ENCODE measurements around the gene PITPNC1. TPM values are rescaled to one million over a fixed set of nuclear protein-coding genes. Genes with fewer than 3 reads are reported as not detected.
"Not testable (repeated sequence)": the region's sequence is repeated elsewhere in the genome, so short reads cannot be mapped to it uniquely, and the experiment has no call there.

The PITPNC1 gene
- total RNA-seq, 1 experiment from 2014 or later, result 23.6 TPM

DNA sequence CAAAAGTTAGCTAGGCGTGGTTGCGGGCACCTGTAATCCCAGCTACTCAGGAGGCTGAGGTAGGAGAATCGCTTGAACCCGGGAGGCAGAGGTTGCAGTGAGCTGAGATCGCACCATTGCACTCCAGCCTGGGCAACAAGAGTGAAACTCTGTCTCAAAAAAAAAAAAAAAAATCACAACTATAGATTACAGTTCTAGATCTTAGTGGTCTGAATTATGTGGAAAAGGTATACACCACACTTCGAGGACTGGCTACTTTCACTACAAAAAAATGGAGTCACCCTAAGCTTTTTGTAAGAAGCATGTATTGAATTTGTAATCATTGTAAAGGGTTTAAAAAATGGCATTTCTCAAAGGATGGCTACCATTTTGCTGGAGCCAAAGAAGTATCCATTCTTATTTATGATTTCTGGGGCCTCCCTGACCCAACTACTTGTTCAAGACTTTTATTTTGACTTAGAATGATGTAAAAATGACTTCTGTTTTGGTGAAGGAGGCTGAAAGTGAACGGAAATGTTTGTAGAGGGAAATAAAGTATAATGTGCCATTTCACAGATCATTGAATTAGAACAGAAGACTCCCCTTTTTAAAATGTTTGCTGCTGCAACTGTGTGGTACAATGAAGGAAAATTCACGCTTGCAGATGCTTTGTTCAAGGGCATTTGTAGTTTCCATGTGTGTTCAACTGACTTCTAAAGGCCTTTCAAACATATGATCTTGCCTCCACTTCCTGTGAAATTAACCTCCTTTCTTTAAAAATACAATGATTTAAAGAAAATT is 303.6 kb downstream of the PITPNC1 start:
- no peak for DNase-seq (ENCODE audit: low read depth)

DNA sequence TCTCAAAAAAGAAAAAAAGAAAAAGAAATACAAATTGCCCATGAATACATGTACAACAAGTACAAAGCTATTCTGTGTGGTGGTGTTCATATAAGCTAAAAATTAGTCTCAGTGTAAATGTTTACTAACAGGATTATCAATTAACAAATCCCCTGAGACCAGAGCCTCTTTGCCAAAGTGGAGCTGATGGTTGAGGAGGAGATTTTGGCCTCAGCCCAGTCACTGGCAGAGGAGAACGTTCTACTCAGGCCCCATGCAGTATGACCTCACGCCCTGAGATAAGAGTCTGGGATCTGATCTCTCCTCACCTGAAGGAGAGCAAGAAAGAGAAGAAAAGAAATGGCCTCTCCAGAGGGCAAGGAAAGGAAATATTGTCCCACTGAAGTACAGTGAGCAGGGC is 305.1 kb downstream of the PITPNC1 start:
- DNase-seq (ENCODE audit: low read depth), result no peak

DNA sequence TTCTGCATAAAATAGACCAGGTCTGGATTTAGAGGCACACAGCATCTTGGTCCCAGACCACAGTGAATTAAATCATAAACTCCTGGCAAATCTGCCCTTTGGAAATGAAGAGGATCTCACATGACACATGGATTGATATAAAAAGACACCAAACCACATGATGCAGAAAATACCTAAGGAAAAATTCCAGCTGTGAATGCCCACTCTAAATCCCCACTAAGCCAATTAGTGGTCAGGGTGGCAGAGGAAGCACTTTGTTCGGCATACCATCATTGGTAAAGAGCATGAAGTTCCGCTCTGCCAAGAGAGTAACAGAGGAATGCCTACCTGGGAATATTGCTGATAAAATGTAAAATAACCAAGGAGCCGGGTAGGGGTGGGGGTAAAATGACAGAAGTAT is 308.3 kb downstream of the PITPNC1 start:
- DNase-seq (ENCODE audit: low read depth), result no peak

DNA sequence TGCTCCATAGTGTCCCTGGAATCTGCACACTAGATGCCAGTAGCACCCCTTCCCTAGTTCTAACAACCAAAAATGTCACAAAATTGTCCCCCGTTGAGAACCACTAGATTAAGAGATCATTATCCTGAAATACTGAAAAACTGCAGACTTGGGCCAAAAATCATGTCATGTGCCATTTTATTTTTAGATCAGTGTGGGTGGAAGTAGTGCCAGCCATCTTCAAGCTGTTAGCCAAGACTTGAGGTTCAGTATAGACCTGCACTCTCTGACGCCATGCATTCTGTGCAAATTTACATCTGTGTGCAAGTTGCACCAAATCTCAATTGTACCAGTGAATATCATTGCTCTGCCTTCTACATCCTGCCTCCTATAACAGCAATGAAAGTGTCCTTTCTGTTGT is 309.2 kb downstream of the PITPNC1 start:
- DNase-seq (ENCODE audit: low read depth), result no peak

DNA sequence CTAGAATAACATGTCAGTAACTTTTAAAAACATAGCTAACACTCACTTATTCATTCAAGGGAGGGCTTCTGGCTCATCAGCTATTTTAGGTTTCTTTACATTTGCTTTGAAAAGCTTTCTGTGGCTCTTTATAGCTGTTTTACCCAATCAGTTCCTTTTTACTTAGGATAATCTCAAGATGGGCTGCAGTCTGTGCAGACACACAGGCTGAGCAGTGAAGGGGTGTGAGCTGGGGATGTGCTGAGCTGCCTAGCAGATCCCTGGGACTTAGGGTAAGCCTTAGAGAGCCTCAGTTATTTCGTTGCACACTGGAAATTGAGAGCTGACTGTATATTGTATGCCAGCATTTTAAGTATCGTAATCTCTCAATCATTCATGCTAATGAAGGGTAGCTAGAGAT is 310.4 kb downstream of the PITPNC1 start:
- no peak for DNase-seq (ENCODE audit: low read depth)

DNA sequence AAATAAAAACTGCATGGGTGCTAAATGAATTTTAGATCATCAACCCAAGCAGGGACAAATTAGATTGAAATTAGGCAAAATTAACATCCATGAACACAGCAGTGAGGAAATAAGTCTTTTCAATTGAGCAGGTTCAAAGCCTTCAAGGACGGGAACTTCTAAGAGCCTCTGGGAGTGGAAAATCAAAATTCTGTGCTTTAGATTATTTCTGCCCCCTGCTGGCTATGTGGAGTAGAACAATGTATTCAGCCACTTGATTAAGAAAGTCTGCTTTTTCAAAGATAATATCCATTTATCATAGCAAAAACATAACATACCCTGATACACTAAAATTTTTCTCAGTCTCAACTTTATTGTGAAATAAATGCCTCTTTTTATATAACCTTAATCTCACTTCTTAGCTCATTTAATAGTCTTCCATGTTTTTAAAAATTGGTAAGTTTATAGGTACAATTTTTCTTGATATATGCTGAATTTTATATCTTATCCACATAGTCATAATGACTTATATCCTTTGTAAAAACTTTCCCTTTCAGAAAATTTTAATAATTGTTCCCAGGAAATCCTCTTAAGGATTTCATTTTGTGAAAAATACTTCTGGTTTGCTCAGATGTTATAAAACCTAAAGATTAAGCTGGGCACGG is 312.6 kb downstream of the PITPNC1 start:
- DNase-seq (ENCODE audit: low read depth), result peak; percentile 60

DNA sequence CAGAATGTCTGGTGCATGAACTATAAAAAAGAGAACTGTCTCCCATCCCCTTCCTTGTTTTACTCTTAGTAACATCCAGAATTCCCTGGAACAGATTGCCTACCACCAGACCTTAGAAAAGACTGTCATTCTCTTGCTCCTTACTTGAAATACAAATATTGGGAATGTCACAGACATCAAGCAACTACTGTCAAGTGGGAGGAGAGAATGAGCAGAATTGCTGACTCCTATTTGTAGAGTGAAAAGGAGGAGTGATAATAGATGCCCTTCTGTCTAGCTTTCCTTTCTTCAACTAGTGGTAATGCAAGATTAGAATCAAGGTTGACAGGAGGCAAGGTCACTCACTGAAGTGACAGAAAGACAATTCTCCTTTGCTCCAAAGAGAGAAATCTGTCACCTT is 316.7 kb downstream of the PITPNC1 start:
- DNase-seq (ENCODE audit: low read depth), result no peak

DNA sequence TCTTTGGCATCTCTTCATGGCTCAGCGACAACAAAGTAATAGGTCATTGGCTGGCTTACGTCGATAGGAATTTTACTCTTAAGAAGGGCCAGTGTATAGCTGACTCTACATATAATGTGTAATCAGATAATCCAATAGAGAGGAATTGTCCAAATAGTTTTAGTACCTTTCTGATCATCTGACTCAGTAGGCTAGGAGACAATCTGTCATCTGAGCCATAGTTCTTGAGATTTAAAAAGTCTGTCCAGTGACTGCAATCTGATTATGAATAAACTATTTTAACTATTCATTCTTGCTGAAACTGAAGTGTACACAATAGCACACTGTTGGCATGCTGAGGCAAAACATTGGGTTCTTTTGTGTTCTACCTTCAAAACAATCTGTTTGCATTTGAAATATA is 319.3 kb downstream of the PITPNC1 start:
- no peak for DNase-seq (ENCODE audit: low read depth)

DNA sequence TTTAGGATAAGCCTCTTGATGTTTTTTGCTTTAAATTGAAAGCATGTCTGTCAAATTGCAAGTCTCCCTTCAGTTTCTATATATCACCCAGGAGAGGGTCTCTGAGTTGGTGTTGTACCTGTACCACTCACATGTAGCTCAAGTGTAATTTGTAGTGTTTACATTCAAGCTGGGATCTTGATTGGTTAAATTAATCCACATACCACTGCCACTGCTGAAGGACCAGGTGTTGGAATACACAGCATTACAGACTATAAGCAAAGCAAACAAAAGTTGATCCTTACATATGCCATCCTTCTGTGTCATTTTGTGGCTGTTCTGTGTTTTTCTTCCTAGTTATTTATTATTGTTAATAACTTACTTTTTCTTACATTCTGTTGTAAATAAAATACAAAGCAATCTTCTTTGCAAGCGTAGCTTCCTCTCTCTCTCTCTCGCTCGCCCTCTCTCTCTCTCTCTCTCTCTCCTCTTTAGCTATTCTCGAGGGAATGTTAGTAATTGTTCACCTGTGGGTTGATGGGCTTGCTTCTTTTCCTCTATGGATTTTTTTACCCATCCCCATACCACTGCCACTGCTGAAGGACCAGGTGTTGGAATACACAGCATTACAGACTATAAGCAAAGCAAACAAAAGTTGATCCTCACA is 319.9 kb downstream of the PITPNC1 start:
- DNase-seq (ENCODE audit: low read depth), result no peak

DNA sequence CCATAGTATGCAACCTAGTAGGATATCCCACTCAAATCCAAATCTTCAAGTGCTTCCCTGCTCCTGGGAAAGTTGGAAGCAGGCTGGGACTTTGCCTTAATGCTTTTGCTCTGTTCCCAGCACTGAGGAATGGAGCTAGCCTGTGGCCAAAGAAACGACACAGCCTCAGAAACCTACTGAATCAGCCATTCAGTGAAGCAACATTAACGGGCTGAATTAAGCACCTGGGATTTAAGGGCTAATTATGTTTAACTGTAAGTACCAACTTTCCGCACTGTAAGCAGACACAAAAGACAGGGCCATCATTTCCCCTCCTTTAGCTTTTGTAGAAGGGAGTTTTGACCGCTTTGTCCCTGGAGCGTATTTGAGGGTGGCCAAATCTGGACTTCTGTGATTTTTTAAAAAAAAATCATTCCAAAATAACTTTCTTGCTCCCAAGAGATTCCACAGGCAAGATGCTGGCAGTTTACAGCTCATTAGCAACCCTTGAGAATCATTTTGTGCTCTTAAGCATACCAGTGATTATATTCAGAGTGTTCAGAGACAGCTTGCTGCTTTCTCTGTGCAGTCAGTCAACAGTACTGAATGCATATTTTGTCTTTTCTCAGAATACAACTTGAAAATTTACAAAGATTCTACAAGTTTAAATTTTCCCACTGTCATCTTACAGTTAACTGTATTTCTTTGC is 323.1 kb downstream of the PITPNC1 start:
- DNase-seq (ENCODE audit: low read depth), result no peak

DNA sequence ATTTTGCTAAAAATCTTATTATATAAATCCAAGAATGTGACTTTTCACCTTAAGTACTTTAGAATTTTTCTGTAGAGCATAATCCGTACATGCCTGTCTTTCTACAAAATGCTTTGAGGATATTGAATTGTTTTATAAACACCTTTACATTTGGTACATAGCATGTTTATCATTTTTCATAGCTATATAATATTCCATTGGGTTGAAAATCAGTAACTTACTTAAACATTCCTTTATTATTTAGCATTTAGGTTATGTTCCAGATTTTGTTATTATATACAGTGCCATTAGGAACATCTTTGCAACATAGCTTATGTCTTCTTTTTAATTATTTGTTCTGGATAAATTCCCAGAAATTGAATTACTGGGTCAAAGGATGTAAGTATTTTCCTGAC is 323.6 kb downstream of the PITPNC1 start:
- no peak for DNase-seq (ENCODE audit: low read depth)

DNA sequence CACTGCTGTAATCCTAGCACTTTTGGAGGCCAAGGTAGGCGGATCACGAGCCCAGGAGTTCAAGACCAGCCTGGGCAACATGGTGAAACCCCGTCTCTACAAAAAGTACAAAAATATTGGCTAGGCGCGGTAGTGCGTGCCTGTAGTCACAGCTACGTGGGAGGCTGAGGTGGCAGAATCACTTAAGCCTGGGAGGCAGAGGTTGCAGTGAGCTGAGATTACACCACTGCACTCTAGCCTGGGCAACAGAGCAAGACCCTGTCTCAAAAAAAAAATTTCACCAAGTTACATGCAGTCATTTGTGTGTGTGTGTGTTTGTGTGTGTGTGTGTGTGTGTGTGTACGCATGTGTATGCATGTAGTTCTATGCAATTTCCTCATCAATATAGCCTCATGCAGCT is 325.8 kb downstream of the PITPNC1 start:
- DNase-seq (ENCODE audit: low read depth), result not testable (repeated sequence)

DNA sequence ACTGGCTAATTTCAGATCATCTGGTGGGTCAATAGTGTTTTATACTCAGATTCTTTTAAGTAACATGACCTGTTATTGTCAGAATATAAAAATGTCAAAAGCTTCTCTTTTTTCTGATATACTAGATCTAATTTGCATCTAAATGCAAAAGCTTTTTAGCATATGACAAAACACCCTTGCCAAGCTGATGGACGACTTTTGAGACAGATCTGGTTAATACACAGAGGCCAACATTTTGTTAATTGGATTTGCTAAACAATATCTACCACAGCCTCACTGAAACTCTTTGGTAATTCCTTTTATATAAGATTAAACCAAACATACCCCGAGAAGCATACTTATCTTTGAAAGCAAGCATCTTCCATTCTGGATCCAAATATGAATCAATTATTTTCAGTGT is 330.4 kb downstream of the PITPNC1 start:
- no peak for DNase-seq (ENCODE audit: low read depth)

DNA sequence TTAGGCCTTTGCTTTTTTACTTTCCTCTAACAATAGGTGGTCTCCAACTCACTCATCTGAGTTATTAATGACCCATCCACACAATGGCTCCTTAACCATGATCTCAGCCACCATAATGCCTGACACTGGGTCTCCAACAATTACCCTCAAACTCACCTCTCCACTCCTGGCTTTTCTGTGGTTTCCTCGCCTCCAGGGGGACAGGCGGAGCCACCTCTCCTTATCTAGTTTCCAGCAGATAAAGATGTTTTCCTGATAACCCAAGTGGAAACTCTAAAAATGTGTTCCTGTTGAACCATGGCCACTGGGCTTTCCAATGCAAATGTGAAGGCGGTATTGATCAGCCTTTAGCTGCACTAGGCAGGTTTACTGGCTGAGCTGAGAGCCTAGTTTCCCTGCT is 331.3 kb downstream of the PITPNC1 start:
- no peak for DNase-seq (ENCODE audit: low read depth)

DNA sequence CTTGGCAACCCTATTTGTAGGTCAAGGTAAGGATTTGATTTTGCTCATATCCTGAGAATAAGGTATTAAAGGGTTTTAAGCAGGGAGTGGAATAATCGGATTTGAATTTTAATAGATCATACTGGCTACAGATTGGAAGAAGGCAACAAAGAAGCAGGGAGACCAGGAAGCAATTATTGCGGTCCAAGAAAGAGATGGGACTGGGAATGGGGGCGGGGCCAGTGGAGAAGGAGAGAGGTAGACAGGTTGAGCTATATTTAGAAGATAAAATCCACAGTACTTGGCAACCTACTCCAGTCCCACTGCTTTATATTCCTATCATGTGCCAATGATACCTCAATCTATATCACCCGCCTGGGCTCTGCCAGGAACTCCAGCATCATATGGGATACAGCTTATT is 334.8 kb downstream of the PITPNC1 start:
- DNase-seq (ENCODE audit: low read depth), result no peak

DNA sequence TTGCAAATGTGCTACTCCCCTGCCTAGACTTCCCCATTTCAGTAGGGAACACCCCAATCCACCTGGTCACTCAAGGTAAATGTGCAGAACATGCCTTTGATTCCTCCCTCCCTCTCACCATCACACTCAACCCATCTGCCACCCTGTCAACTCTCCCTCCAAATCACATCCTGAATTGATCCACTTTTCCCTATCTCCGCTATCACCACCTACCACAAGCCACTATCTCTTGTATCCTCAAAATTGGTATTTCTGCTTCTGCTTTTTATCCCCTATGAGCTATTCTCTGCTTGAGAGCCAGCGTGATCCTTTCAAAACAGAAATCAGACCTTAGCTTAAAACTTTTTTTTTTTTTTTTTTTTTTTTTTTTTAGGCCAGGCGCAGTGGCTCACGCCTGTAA is 335.3 kb downstream of the PITPNC1 start:
- DNase-seq (ENCODE audit: low read depth), result no peak

DNA sequence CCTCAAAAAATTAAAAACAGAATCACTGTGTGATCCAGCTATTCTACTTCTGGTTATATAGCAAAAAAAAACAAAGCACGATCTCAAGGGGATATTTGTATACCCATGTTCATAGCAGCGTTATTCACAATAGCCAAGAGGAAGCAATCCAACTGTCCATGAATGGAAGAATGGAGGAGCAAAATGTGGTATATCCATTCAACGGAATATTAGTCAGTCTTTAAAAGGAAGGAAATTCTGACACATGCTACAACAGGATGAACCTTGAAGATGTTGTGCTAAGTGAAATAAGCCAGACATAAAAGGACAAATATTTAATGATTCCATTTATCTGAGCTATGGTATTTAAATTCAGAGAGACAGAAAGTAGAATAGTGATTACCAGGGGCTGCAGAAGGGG is 336.1 kb downstream of the PITPNC1 start:
- no peak for DNase-seq (ENCODE audit: low read depth)

DNA sequence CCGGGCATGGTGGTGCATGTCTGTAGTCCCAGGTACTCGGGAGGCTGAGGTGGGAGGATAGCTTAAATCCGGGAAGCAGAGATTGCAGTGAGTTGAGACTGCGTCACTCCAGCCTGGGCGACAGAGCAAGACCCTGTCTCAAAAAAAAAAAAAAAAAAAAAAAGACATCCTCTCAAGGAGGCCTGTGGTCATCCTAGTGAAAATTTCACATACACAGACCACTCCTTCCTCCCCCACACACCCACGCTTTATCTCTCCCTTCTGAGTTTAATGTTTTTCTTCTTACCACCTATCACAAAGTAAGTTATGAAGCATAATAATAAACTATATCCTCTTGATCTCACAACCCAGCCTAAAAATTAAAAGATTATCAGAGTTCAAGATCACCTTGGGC is 339.3 kb downstream of the PITPNC1 start:
- DNase-seq (ENCODE audit: low read depth), result no peak

DNA sequence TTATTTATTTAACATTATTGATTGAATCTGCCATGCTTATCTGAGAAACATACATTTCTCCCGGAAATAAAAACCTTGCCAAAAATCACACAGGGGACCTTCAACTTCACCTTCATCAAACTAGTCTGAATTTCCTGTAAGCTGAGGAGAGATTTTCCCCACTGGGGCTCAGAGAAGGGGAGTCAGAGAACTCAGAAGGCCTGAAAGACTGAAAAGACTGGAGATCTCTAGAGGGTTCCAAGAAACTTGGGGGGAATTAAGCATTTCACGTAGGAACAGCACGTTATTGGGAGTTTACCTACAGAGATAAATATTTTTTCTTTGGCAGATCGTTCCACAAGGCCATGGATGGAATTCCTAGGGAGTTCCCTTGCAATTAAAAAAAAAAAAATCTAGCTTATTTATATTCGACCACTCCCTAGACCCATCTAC is 340.1 kb downstream of the PITPNC1 start:
- no peak for DNase-seq (ENCODE audit: low read depth)

DNA sequence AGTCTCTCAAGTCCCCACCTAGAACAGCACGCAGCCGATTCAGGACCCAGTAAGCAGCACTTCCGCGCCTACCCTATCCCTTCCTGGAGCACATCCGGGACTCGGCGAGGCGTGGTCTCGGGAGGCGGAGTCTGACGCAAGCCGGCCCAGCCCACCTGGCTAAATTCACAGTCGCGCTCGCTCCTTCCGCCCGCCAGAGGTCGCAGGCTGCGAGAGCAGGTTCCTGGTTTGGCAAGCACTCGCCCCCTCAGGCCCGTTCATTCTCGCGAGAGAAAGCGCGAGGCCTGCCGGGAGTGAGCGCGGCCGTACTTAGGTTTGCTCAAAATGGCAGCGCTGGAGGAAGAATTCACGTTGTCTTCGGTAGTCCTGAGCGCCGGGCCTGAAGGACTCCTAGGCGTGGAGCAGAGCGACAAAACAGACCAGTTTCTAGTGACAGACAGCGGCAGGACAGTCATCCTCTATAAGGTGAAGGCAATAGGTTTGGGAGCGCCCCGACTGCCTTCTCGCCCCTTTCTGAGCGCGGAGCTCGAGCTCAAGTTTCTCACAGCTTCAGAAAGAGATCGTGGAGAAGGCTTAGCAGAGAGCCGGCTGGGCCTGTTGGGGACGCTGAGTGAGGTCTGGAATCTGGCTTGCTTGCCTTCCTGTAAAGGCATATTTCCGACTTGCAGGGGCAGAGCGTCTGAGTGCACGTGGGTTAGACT is 340.7 kb downstream of the PITPNC1 start, which contains the start of gene NOL11:
Gene NOL11 (plus strand): TSS at position 313 of the 701 bp plus-strand sequence. CDS start 12 bp downstream, at position 325.
- peak; percentile 94 for DNase-seq (ENCODE audit: low read depth)

DNA sequence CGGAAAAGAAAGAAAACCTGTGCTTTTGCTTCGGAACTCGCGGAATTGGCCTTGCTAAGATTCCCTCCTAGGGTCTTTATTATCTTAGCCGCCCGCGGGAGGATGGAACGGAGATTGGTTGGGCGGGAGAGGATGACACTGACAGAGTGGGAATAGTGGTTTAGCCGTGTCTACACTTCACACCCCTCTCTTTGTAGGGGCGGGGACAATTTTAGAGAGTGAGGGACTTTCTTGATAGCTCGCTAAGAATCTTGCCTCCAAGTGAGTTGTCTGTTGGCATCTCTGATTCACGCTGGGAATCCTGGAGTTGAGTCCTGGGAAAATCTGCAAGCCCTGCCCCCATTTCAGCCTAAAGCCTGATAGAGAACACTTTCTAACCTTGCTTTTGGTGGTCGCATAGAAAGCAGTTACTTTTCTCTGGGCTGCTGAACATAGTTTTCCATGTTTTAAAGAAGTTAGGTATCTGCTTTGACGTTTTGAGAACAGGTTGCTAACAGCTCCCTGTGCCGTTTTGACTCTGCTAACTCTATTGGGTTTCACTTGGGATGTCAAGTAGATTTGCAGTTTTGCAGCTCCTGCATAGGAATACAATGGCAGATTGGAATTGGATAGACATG is 341.4 kb downstream of the PITPNC1 start:
- peak; percentile 57 for DNase-seq (ENCODE audit: low read depth)

Data from RPMI7951 (cell line).